CD4-positive, alpha-beta T cell treated with Interleukin-10 for 1 hour (primary cell): ENCODE results near the gene ALDH1A2.
A peak's percentile ranks its signal among the peaks of the same experiment; 100 is the strongest.
"Not testable (repeated sequence)": the region's sequence is repeated elsewhere in the genome, so short reads cannot be mapped to it uniquely, and the experiment has no call there.

ENCODE experiments used
- DNase-seq: peaks from one replicate; pipeline ENCODE4 v3.0.0-alpha.2; 2020

ALDH1A2 gene

GRCh38 chr15:58065445-58066041 is at the start of gene ALDH1A2:
Gene ALDH1A2 (minus strand): TSS chr15:58065711. CDS start chr15:58065650, 61 bp downstream.
- DNase-seq, result no peak

- no peak for DNase-seq
These were observed 49.3 kb upstream of the ALDH1A2 start for GRCh38 chr15:58114812-58115211.

- no peak for DNase-seq
These were observed 48.9 kb upstream of the ALDH1A2 start for GRCh38 chr15:58114388-58114787.

GRCh38 chr15:58113358-58113757 is 47.8 kb upstream of the ALDH1A2 start:
- DNase-seq, result not testable (repeated sequence)

- DNase-seq, result no peak
These were observed 46.2 kb upstream of the ALDH1A2 start for GRCh38 chr15:58111718-58112104.

- no peak for DNase-seq
These were observed 45.6 kb upstream of the ALDH1A2 start for GRCh38 chr15:58110999-58111717.

GRCh38 chr15:58109419-58109818 is 43.9 kb upstream of the ALDH1A2 start:
- DNase-seq, result no peak

GRCh38 chr15:58108117-58108516 is 42.6 kb upstream of the ALDH1A2 start:
- DNase-seq, result no peak

GRCh38 chr15:58103482-58103881 is 38.0 kb upstream of the ALDH1A2 start:
- DNase-seq, result no peak

GRCh38 chr15:58096529-58097084 is 31.1 kb upstream of the ALDH1A2 start:
- DNase-seq, result no peak

- DNase-seq, result no peak
These were observed 29.9 kb upstream of the ALDH1A2 start for GRCh38 chr15:58095415-58095814.

- no peak for DNase-seq
These were observed 22.4 kb upstream of the ALDH1A2 start for GRCh38 chr15:58087871-58088270.

GRCh38 chr15:58086491-58086890 is 21.0 kb upstream of the ALDH1A2 start:
- DNase-seq, result no peak

GRCh38 chr15:58083526-58083925 is 18.0 kb upstream of the ALDH1A2 start:
- no peak for DNase-seq

- no peak for DNase-seq
These were observed 16.4 kb upstream of the ALDH1A2 start for GRCh38 chr15:58081891-58082290.

GRCh38 chr15:58081456-58081855 is 15.9 kb upstream of the ALDH1A2 start:
- no peak for DNase-seq

- DNase-seq, result not testable (repeated sequence)
These were observed 15.4 kb upstream of the ALDH1A2 start for GRCh38 chr15:58080959-58081358.

GRCh38 chr15:58080398-58080797 is 14.9 kb upstream of the ALDH1A2 start:
- no peak for DNase-seq

- no peak for DNase-seq
These were observed 13.1 kb upstream of the ALDH1A2 start for GRCh38 chr15:58078591-58078990.

GRCh38 chr15:58077427-58077826 is 11.9 kb upstream of the ALDH1A2 start:
- DNase-seq, result no peak

- DNase-seq, result no peak
These were observed 8.9 kb upstream of the ALDH1A2 start for GRCh38 chr15:58074452-58074851.

- DNase-seq, result peak; percentile 30
These were observed 5.4 kb upstream of the ALDH1A2 start for GRCh38 chr15:58070801-58071418.

GRCh38 chr15:58069008-58069407 is 3.5 kb upstream of the ALDH1A2 start:
- DNase-seq, result no peak
